ENCODE results near the gene HSPA1A. TPM values are rescaled to one million over a fixed set of nuclear protein-coding genes. Genes with fewer than 3 reads are reported as not detected.

Gene HSPA1A
- total and polyA plus RNA-seq, 9 of the 15 experiments (the other 6 are each of a cell fraction or from before 2014, with no cell fraction given), result 2.2 to 273 (median 107) TPM

GRCh38 chr6:31827286-31828079 is 12.1 kb downstream of the HSPA1A start, which contains the start of gene HSPA1B (continued):
- TF ChIP-seq FOXM1 (IDR thresholded peaks at IDR 0.05; ENCODE audit: low read depth) (no peak), FOXM1 (CRISPR knock-in tag; IDR thresholded peaks at IDR 0.05; ENCODE audit: low read depth) (peak; percentile 93; the same call in 1 of the 2 replicates), SMARCA5 (IDR thresholded peaks at IDR 0.05) (no peak), CCAR2 (IDR thresholded peaks at IDR 0.05; ENCODE audit: low read depth, low read length) (no peak), HOMEZ (CRISPR knock-in tag; IDR thresholded peaks at IDR 0.05) (peak; percentile 85), MBD2 (IDR thresholded peaks at IDR 0.05; ENCODE audit: borderline replicate concordance, low read depth) (no peak), CHAMP1 (IDR thresholded peaks at IDR 0.05) (no peak), USF1 (CRISPR knock-in tag; IDR thresholded peaks at IDR 0.05) (peak; percentile 45)
